ENCODE measurements around the gene NOSTRIN. TPM values are rescaled to one million over a fixed set of nuclear protein-coding genes. Genes with fewer than 3 reads are reported as not detected.

The NOSTRIN gene
- total and polyA plus RNA-seq, 10 donors = 3.5 to 20.3 (median 10.0) TPM

DNA sequence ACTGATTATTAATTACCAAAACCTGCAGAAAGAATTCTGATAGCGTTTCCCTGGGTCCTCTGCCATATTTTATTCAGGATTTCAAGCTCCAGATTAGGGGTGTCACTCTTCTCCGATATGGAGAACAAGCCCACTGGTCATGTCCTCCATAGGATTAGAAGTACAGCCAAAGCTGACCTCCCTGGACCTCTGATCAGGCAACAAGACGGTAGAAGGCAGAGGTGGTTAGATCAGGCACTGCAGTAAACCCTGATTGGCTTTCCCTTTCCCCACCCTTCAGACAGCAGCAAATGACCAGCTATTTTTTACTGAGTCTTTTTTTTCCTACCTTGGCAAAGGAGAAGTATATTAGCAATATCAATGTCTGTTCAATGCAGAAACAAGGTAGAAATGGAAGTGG, 50.0 kb downstream of the NOSTRIN start:
- intact Hi-C loops (cut with DNase I; ENCODE audit: low total_unique reads) = no loop called here

DNA sequence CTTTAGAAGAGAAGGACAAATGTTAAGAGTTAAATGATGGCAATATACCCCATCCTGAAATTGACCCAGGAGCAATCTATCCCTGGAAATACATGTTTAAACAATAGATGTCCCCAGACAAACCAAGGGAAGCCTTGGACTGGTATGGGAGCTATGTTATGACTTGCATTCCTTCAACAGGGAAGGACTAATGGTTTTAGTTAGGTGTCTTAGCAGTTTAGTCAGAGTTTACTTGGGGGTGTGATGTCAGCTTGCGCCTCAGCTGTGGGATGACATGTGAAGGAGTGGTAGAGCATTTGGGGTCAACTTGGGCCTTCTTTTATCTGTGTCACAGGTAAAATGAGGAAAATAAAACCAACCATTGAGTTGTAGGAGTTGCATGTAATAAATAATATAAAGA, 51.0 kb downstream of the NOSTRIN start:
- no peaks in the 10 kb centered on the region for H3K27me3 ChIP-seq (replicated peaks in 1 of 7)
- DNase-seq = no peak
- H3K27ac ChIP-seq = no peak overlapping the region
- intact Hi-C loops (cut with DNase I; ENCODE audit: low total_unique reads) = no loop called here
- H3K4me3 ChIP-seq = no peak overlapping the region
- TF ChIP-seq, protein P1, sequence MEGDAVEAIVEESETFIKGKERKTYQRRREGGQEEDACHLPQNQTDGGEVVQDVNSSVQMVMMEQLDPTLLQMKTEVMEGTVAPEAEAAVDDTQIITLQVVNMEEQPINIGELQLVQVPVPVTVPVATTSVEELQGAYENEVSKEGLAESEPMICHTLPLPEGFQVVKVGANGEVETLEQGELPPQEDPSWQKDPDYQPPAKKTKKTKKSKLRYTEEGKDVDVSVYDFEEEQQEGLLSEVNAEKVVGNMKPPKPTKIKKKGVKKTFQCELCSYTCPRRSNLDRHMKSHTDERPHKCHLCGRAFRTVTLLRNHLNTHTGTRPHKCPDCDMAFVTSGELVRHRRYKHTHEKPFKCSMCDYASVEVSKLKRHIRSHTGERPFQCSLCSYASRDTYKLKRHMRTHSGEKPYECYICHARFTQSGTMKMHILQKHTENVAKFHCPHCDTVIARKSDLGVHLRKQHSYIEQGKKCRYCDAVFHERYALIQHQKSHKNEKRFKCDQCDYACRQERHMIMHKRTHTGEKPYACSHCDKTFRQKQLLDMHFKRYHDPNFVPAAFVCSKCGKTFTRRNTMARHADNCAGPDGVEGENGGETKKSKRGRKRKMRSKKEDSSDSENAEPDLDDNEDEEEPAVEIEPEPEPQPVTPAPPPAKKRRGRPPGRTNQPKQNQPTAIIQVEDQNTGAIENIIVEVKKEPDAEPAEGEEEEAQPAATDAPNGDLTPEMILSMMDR (IDR thresholded peaks at IDR 0.05 in 8 of 11, conservative IDR thresholded peaks at IDR 0.05 in 3 of 11) = no peak
- TF ChIP-seq POLR2A (IDR thresholded peaks at IDR 0.05) (no peak), POLR2AphosphoS5 (IDR thresholded peaks at IDR 0.05) (no peak)
- WGBS, 5 donors = 96 to 100% (median 100%) methylated on average over 1 of the region's 1 CpG
- peaks cover 0 to 34% (median 0%) of the 10 kb centered on the region in 6 donors for H3K36me3 ChIP-seq
- H3K4me1 ChIP-seq = no peaks in the 10 kb centered on the region
- no peaks in the 10 kb centered on the region for H3K9me3 ChIP-seq

More for the DNA sequence above, 50.0 kb downstream of the NOSTRIN start:
- H3K9me3 ChIP-seq = no peaks in the 10 kb centered on the region
- TF ChIP-seq, protein P1 (IDR thresholded peaks at IDR 0.05 in 8 of 11, conservative IDR thresholded peaks at IDR 0.05 in 3 of 11) = no peak
- TF ChIP-seq POLR2AphosphoS5 (IDR thresholded peaks at IDR 0.05) = no peak
- TF ChIP-seq POLR2A (IDR thresholded peaks at IDR 0.05) = no peak
- H3K36me3 ChIP-seq = peaks cover 0 to 24% (median 0%) of the 10 kb centered on the region in 6 donors
- no peaks in the 10 kb centered on the region for H3K27me3 ChIP-seq (replicated peaks in 1 of 7)
- no peaks in the 10 kb centered on the region for H3K4me1 ChIP-seq
- H3K4me3 ChIP-seq = no peak overlapping the region
- 33 to 70% (median 58%) methylated on average over 3 of the region's 3 CpGs for WGBS, 5 donors
- DNase-seq = no peak
- no peak overlapping the region for H3K27ac ChIP-seq

DNA sequence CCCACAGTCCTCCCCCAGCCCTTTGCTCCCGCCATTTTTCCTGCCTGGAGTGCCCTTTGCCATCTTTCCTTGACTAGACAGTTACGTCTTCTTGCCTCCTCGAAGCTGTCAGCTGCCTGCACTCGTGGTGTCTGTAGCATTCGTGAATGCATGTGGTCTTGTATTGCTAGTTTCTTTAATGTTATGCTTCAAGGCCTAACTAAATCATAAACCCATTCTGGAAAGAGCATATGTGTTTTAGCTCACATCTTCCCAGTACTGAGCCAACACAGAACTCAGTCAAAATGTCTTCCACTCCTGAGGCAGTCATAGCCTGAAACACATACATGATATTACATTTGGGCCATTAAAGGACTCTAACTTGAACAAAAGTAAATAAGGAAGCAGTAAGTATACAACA, 52.2 kb downstream of the NOSTRIN start:
- Histone ChIP-seq H3K4me1 (no peaks in the 10 kb centered on the region), H3K27ac (no peak overlapping the region), H3K36me3 (peaks cover 0 to 44% (median 0%) of the 10 kb centered on the region in 6 donors), H3K4me3 (no peak overlapping the region), H3K27me3 (replicated peaks in 1 of 7) (no peaks in the 10 kb centered on the region), H3K9me3 (no peaks in the 10 kb centered on the region)
- no peak for DNase-seq
- TF ChIP-seq POLR2AphosphoS5 (IDR thresholded peaks at IDR 0.05) = no peak
- TF ChIP-seq, protein P1 (IDR thresholded peaks at IDR 0.05 in 8 of 11, conservative IDR thresholded peaks at IDR 0.05 in 3 of 11) = no peak
- no peak for TF ChIP-seq POLR2A (IDR thresholded peaks at IDR 0.05)
- WGBS, 5 donors = 97 to 99% (median 97%) methylated on average over 5 of the region's 5 CpGs
- intact Hi-C loops (cut with DNase I; ENCODE audit: low total_unique reads) = no loop called here

DNA sequence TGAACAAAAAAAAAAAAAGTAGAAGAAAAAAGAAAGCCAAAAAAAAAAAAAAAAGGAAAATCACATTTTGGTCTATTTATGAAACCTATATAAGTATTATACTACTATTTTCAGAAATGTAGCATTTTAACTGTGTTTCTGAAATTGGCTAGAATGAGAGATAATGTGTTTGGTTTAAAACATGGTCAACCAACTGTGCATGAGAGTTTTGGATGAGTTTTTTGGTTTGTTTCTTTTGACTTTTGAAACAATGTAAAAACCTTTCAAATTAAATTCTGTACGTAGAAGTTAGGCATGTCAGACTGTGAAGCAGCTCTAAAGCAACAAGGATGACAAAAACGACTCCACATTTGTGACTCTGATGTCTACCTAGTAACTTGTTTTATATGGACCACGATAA, 53.2 kb downstream of the NOSTRIN start:
- peaks cover 0 to 48% (median 0%) of the 10 kb centered on the region in 6 donors for H3K36me3 ChIP-seq
- DNase-seq = no peak
- TF ChIP-seq POLR2AphosphoS5 (IDR thresholded peaks at IDR 0.05) (no peak), POLR2A (IDR thresholded peaks at IDR 0.05) (no peak)
- TF ChIP-seq, protein P1 (IDR thresholded peaks at IDR 0.05 in 8 of 11, conservative IDR thresholded peaks at IDR 0.05 in 3 of 11) = no peak
- no peaks in the 10 kb centered on the region for H3K4me1 ChIP-seq
- no peaks in the 10 kb centered on the region for H3K27me3 ChIP-seq (replicated peaks in 1 of 7)
- intact Hi-C loops (cut with DNase I; ENCODE audit: low total_unique reads) = no loop called here
- WGBS, 5 donors = 93 to 98% (median 95%) methylated on average over 3 of the region's 3 CpGs
- H3K4me3 ChIP-seq = no peak overlapping the region
- no peaks in the 10 kb centered on the region for H3K9me3 ChIP-seq
- H3K27ac ChIP-seq = no peak overlapping the region
